ENCODE data around the gene NLGN1. TPM values are rescaled to one million over a fixed set of nuclear protein-coding genes. Genes with fewer than 3 reads are reported as not detected.

The NLGN1 gene
- total RNA-seq, 1 experiment from 2014 or later = 0.85 TPM

DNA sequence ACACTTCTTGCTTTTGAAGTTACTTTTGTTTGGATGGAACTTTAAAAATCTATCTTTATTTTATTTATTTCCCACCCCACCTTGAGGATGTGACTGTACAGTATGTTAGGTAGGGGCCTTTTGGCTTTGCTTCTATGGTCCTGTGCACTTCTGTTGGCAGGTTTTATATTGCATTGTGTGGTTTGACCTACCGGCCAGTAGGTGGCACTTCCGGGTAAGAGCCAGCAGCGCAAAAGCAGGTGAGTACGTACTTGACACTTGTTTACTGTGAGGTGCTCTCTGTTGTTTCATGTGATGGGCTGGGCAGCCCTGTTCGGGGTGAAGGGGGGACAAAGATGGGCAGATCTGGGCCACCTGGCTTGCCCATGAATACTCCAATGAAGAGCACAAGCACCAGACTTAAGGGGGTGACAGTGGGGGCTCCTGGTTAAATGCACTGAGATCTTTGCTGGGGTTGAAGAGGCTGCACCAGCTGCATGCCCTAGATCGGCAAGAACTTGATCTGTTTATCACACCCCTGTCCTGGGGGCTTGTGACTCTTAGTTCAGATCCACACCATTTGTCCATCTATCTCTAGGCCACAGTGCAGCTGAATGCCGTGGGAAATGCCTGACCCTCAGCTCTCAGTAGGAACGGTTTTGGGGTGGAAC is 131.6 kb downstream of the NLGN1 start:
- H3K4me1 ChIP-seq (ENCODE audit: control insufficient read depth, insufficient read depth, low read length) = no peaks in the 10 kb centered on the region
- no peak overlapping the region for H3K27ac ChIP-seq (ENCODE audit: low read length)
- no TSS peak for BruUV-seq (replicated peaks)
- in situ Hi-C loops (cut with HindIII; ENCODE audit: low pct_unique_long_range_greater_than_20kb, low sequenced_read_pairs) = no loop called here
- intact Hi-C loops (cut with micrococcal nuclease; ENCODE audit: unreplicated experiment) = no loop called here
- CTCF ChIA-PET = no interaction called here
- no peak overlapping the region for H3K4me3 ChIP-seq (ENCODE audit: low read depth in 2 of 2, low read length in 2 of 2)
- POLR2A ChIA-PET = no interaction called here
- TF ChIP-seq TCF7L2 (IDR thresholded peaks at IDR 0.05; ENCODE audit: low read depth, low read length) (no peak), SIN3A (IDR thresholded peaks at IDR 0.05; ENCODE audit: borderline replicate concordance, insufficient read depth, low read depth, low read length) (no peak)
- TF ChIP-seq, protein P1, sequence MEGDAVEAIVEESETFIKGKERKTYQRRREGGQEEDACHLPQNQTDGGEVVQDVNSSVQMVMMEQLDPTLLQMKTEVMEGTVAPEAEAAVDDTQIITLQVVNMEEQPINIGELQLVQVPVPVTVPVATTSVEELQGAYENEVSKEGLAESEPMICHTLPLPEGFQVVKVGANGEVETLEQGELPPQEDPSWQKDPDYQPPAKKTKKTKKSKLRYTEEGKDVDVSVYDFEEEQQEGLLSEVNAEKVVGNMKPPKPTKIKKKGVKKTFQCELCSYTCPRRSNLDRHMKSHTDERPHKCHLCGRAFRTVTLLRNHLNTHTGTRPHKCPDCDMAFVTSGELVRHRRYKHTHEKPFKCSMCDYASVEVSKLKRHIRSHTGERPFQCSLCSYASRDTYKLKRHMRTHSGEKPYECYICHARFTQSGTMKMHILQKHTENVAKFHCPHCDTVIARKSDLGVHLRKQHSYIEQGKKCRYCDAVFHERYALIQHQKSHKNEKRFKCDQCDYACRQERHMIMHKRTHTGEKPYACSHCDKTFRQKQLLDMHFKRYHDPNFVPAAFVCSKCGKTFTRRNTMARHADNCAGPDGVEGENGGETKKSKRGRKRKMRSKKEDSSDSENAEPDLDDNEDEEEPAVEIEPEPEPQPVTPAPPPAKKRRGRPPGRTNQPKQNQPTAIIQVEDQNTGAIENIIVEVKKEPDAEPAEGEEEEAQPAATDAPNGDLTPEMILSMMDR (IDR thresholded peaks at IDR 0.05) = peak; percentile 63
- ATAC-seq = peak; percentile 62; the same call in 1 of the 2 replicates
- peak; percentile 7 for DNase-seq (ENCODE audit: low read depth, low spot score)
- H3K27me3 ChIP-seq (ENCODE audit: control insufficient read depth, insufficient read depth, low read length) = no peaks in the 10 kb centered on the region
- H3K36me3 ChIP-seq (ENCODE audit: control insufficient read depth, insufficient read depth, low read length) = no peaks in the 10 kb centered on the region
- 0 out of 2 replicates have a peak, but pooled peaks cover 6% of the 10 kb centered on the region for H3K9me3 ChIP-seq (ENCODE audit: control insufficient read depth, insufficient read depth, low read depth, low read length)

DNA sequence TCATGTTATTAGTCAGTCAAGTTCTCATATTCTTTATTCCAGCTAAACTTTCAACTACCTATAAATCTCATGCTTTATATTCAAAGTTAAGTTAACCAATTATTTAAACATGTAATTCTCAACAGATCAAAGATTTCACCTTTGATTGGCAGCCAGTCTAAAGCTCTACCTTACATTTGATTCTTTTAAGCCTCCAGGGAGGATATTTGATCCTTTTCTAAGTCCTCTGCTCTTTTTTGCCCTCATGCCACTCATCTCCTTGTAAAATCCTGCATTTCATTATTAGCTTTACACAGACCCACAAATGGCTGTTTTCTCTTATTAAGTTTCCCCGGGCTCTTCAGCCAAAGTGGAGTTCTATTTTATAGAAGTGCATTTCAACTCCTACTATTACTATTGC is 134.1 kb downstream of the NLGN1 start:
- ATAC-seq = no peak
- intact Hi-C loops (cut with micrococcal nuclease; ENCODE audit: unreplicated experiment) (no loop called here), in situ Hi-C loops (cut with HindIII; ENCODE audit: low pct_unique_long_range_greater_than_20kb, low sequenced_read_pairs) (no loop called here)
- TF ChIP-seq, protein P2, sequence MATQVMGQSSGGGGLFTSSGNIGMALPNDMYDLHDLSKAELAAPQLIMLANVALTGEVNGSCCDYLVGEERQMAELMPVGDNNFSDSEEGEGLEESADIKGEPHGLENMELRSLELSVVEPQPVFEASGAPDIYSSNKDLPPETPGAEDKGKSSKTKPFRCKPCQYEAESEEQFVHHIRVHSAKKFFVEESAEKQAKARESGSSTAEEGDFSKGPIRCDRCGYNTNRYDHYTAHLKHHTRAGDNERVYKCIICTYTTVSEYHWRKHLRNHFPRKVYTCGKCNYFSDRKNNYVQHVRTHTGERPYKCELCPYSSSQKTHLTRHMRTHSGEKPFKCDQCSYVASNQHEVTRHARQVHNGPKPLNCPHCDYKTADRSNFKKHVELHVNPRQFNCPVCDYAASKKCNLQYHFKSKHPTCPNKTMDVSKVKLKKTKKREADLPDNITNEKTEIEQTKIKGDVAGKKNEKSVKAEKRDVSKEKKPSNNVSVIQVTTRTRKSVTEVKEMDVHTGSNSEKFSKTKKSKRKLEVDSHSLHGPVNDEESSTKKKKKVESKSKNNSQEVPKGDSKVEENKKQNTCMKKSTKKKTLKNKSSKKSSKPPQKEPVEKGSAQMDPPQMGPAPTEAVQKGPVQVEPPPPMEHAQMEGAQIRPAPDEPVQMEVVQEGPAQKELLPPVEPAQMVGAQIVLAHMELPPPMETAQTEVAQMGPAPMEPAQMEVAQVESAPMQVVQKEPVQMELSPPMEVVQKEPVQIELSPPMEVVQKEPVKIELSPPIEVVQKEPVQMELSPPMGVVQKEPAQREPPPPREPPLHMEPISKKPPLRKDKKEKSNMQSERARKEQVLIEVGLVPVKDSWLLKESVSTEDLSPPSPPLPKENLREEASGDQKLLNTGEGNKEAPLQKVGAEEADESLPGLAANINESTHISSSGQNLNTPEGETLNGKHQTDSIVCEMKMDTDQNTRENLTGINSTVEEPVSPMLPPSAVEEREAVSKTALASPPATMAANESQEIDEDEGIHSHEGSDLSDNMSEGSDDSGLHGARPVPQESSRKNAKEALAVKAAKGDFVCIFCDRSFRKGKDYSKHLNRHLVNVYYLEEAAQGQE (IDR thresholded peaks at IDR 0.05; ENCODE audit: insufficient read depth in 1 of 2, low read depth in 2 of 2, low read length in 1 of 2) = no peak
- TF ChIP-seq, protein P1 (IDR thresholded peaks at IDR 0.05) = no peak
- no peak for TF ChIP-seq SIN3A (IDR thresholded peaks at IDR 0.05; ENCODE audit: borderline replicate concordance, insufficient read depth, low read depth, low read length)
- BruUV-seq (replicated peaks) = no TSS peak
- no peaks in the 10 kb centered on the region for H3K36me3 ChIP-seq (ENCODE audit: control insufficient read depth, insufficient read depth, low read length)
- H3K4me3 ChIP-seq (ENCODE audit: low read depth in 2 of 2, low read length in 2 of 2) = no peak overlapping the region
- H3K27ac ChIP-seq (ENCODE audit: low read length) = no peak overlapping the region
- 0 out of 2 replicates have a peak, but pooled peaks cover 6% of the 10 kb centered on the region for H3K9me3 ChIP-seq (ENCODE audit: control insufficient read depth, insufficient read depth, low read depth, low read length)
- DNase-seq (ENCODE audit: low read depth, low spot score) = no peak
- POLR2A ChIA-PET = no interaction called here
- no peaks in the 10 kb centered on the region for H3K4me1 ChIP-seq (ENCODE audit: control insufficient read depth, insufficient read depth, low read length)
- CTCF ChIA-PET = interaction anchor here (0.6 kb wide), 1 partner anchor 113 kb away, joined by 4 read pairs; no protein-coding TSS in a partner anchor
- no peaks in the 10 kb centered on the region for H3K27me3 ChIP-seq (ENCODE audit: control insufficient read depth, insufficient read depth, low read length)

Data from Panc1 (cell line).